Keratinocyte (primary cell): ENCODE results near the gene ARNT2. TPM values are rescaled to one million over a fixed set of nuclear protein-coding genes. Genes with fewer than 3 reads are reported as not detected.

Experiments
- DNase-seq: peaks from one replicate; pipeline ENCODE4 v3.0.0-alpha.2; 2011; ENCODE audit warnings: low read depth, missing footprints, low spot score
- FAIRE-seq: peaks from 2 replicates; lab custom pipeline; 2011; peaks lifted over from hg19 to GRCh38; lab: Jason Lieb, UNC
- H2AFZ ChIP-seq: 2 replicates; pipeline ENCODE4 v1.6.0; 2012; ENCODE audit warnings: low read length, control low read depth, inconsistent platforms; ENCODE audit not compliant: control insufficient read depth
- H3K27ac ChIP-seq: 2 replicates; pipeline ENCODE4 v1.5.1; 2011; ENCODE audit warnings: low read length; ENCODE audit not compliant: control insufficient read depth, insufficient read depth
- H3K27me3 ChIP-seq: 3 replicates; pipeline ENCODE4 v1.6.0; 2011; ENCODE audit warnings: low read length; ENCODE audit not compliant: control insufficient read depth, insufficient read depth; ENCODE audit errors: extremely low read depth
- H3K36me3 ChIP-seq, 2 experiments: 2 replicates in 1 of 2; 3 replicates in 1 of 2; pipeline ENCODE4 v1.5.1; 2011; ENCODE audit warnings: low read length in 2 of 2, mild to moderate bottlenecking in 1 of 2; ENCODE audit not compliant: control insufficient read depth in 2 of 2, insufficient read depth in 2 of 2; ENCODE audit errors: extremely low read depth in 1 of 2
- H3K4me1 ChIP-seq: 3 replicates; pipeline ENCODE4 v1.5.1; 2011; ENCODE audit warnings: low read length; ENCODE audit not compliant: control insufficient read depth, insufficient read depth; ENCODE audit errors: extremely low read depth
- H3K4me2 ChIP-seq: 3 replicates; pipeline ENCODE4 v1.6.0; 2011; ENCODE audit warnings: low read depth, low read length; ENCODE audit not compliant: control insufficient read depth, insufficient read depth; ENCODE audit errors: extremely low read depth
- H3K4me3 ChIP-seq, 3 experiments: fragments of 200-600 bp in 1 of 3; sonication (generic) in 1 of 3; 2 replicates in 2 of 3; 3 replicates in 1 of 3; pipeline ENCODE4 v1.5.1; 2011 to 2016; ENCODE audit warnings: low read length in 3 of 3, mild to moderate bottlenecking in 3 of 3, control low read depth in 2 of 3, inconsistent platforms in 1 of 3, low read depth in 1 of 3, mixed read lengths in 1 of 3, mixed run types in 1 of 3, moderate library complexity in 1 of 3; ENCODE audit not compliant: control insufficient read depth in 2 of 3, insufficient read depth in 2 of 3; ENCODE audit errors: extremely low read depth in 1 of 3
- H3K79me2 ChIP-seq: 2 replicates; pipeline ENCODE4 v1.6.0; 2012; ENCODE audit warnings: low read length; ENCODE audit not compliant: control insufficient read depth, insufficient read depth
- H3K9ac ChIP-seq: 3 replicates; pipeline ENCODE4 v1.6.0; 2011; ENCODE audit warnings: low read length; ENCODE audit not compliant: control insufficient read depth, insufficient read depth; ENCODE audit errors: extremely low read depth
- H3K9me1 ChIP-seq: 3 replicates; pipeline ENCODE4 v1.6.0; 2011; ENCODE audit warnings: low read length; ENCODE audit not compliant: control insufficient read depth, insufficient read depth; ENCODE audit errors: extremely low read depth
- H3K9me3 ChIP-seq: 2 replicates; pipeline ENCODE4 v1.5.1; 2012; ENCODE audit warnings: low read depth, low read length; ENCODE audit not compliant: control insufficient read depth
- H4K20me1 ChIP-seq: 3 replicates; pipeline ENCODE4 v1.6.0; 2011; ENCODE audit warnings: low read length; ENCODE audit not compliant: control insufficient read depth, insufficient read depth; ENCODE audit errors: extremely low read depth
- CTCF ChIP-seq, 3 experiments: IDR thresholded peaks in 1 of 3; conservative IDR thresholded peaks in 1 of 3; optimal IDR thresholded peaks in 1 of 3; 2 replicates in 2 of 3; 3 replicates in 1 of 3; pipeline versions ENCODE3 to v1.5.1; 2011; ENCODE audit warnings: low read length in 3 of 3, mild to moderate bottlenecking in 3 of 3, moderate library complexity in 2 of 3, control low read depth in 1 of 3, inconsistent platforms in 1 of 3; ENCODE audit not compliant: insufficient read depth in 2 of 3; ENCODE audit errors: extremely low read depth in 1 of 3
- EZH2 ChIP-seq: IDR thresholded peaks from one replicate; pipeline ENCODE4 v1.6.1; 2012; ENCODE audit warnings: inconsistent platforms, mild to moderate bottlenecking, low read length, moderate library complexity
- dilution Hi-C: fragments of 300-500 bp; cut with MboI; formaldehyde crosslinking; loops from one replicate; pipeline ENCODE4 v1.7.0; 2020; ENCODE audit warnings: low sequenced_read_pairs; ENCODE audit not compliant: extremely low pct_ligation_motif_present
- polyA plus RNA-seq, 5 experiments: library from polyadenylated mRNA; depleted of rRNA in 3 of 5; stranded (reverse) in 3 of 5; stranded (forward) in 1 of 5; unstranded in 1 of 5; fragments of >200 nt; gene quantifications; 1 replicate in 1 of 5; 2 replicates in 3 of 5; 3 replicates in 1 of 5; pipeline versions ENCODE4 v1.2.1 to v1.2.3, GENCODE V29; 2011 to 2012; ENCODE audit warnings: missing spikeins in 2 of 5, low read depth in 1 of 5, low replicate concordance in 1 of 5

ARNT2 gene
- polyA plus RNA-seq, 1 donor (not counting 4 experiments of a cell fraction or from before 2014, with no cell fraction given): 0.16 TPM

- no peak overlapping the region for H3K27ac ChIP-seq
- no peak for DNase-seq
- H3K27me3 ChIP-seq: peaks cover 4% of the 10 kb centered on the region
- H3K4me2 ChIP-seq: no peak overlapping the region
- dilution Hi-C loops: no loop called here
- no peaks in the 10 kb centered on the region for H4K20me1 ChIP-seq
- H3K36me3 ChIP-seq: no peaks in the 10 kb centered on the region
- no peaks in the 10 kb centered on the region for H3K9me1 ChIP-seq
- H3K9me3 ChIP-seq: no peaks in the 10 kb centered on the region
- no peak overlapping the region for H2AFZ ChIP-seq
- no peaks in the 10 kb centered on the region for H3K4me1 ChIP-seq
- H3K9ac ChIP-seq: no peak overlapping the region
- H3K79me2 ChIP-seq: no peaks in the 10 kb centered on the region
- FAIRE-seq: no peak
- no peak overlapping the region for H3K4me3 ChIP-seq
- TF ChIP-seq EZH2 (no peak), CTCF (optimal IDR thresholded peaks at IDR 0.05 in 1 of 3, IDR thresholded peaks at IDR 0.05 in 1 of 3, conservative IDR thresholded peaks at IDR 0.05 in 1 of 3; ENCODE audit: extremely low read depth in 1 of 3, insufficient read depth in 2 of 3, low read length in 3 of 3) (no peak)
These were observed 97.3 kb downstream of the ARNT2 start for GRCh38 chr15:80501476-80501875.

DNA sequence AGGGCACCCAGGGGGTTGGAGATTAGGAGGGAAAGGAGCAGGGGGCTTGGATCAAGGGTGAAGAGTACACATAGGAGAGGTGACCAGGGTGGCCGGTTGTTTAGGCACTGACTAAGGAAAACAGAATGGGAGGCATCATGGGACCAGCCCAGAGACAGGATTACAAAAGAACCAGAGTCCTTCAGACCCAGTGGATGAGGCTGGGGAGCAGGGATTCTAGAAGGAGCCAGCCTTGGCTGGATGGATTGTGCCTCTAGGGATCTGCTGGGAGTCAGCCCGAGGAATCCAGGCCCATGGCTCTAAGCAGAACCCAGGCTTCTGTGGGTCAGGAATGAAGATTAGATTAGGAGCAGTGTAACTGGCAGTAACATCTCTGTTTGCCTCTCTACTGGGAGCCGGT is 98.6 kb downstream of the ARNT2 start:
- H3K4me2 ChIP-seq: no peak overlapping the region
- H3K27me3 ChIP-seq: peaks cover 4% of the 10 kb centered on the region
- no peak for DNase-seq
- H2AFZ ChIP-seq: no peak overlapping the region
- H4K20me1 ChIP-seq: no peaks in the 10 kb centered on the region
- dilution Hi-C loops: no loop called here
- H3K9me1 ChIP-seq: no peaks in the 10 kb centered on the region
- TF ChIP-seq EZH2 (no peak), CTCF (optimal IDR thresholded peaks at IDR 0.05 in 1 of 3, IDR thresholded peaks at IDR 0.05 in 1 of 3, conservative IDR thresholded peaks at IDR 0.05 in 1 of 3; ENCODE audit: extremely low read depth in 1 of 3, insufficient read depth in 2 of 3, low read length in 3 of 3) (no peak)
- no peaks in the 10 kb centered on the region for H3K79me2 ChIP-seq
- no peak overlapping the region for H3K4me3 ChIP-seq
- no peak for FAIRE-seq
- H3K4me1 ChIP-seq: no peaks in the 10 kb centered on the region
- no peaks in the 10 kb centered on the region for H3K36me3 ChIP-seq
- H3K9me3 ChIP-seq: no peaks in the 10 kb centered on the region
- no peak overlapping the region for H3K9ac ChIP-seq
- no peak overlapping the region for H3K27ac ChIP-seq
